ENCODE results near the gene TYR.

Gene TYR

DNA sequence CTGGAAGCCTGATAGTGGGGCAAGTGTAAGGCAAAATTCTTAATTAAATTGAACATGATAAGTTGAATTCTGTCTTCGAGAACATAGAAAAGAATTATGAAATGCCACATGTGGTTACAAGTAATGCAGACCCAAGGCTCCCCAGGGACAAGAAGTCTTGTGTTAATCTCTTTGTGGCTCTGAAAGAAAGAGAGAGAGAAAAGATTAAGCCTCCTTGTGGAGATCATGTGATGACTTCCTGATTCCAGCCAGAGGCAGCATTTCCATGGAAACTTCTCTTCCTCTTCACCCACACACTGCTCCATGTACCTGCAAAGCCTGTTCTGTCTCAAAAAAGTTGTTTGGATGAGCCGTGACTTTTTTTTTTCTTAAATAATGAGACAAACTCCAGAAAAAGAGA lies 1.9 kb upstream of the TYR start:
- Histone ChIP-seq H3K9me3 (ENCODE audit: insufficient read depth, low read length) (no peaks in the 10 kb centered on the region), H3K4me1 (ENCODE audit: insufficient read depth, insufficient read length) (no peaks in the 10 kb centered on the region), H3K36me3 (ENCODE audit: insufficient read depth, insufficient read length, low read length) (no peaks in the 10 kb centered on the region), H3K4me3 (ENCODE audit: insufficient read length, low read depth) (no peak overlapping the region), H3K27me3 (ENCODE audit: insufficient read depth, insufficient read length) (no peaks in the 10 kb centered on the region), H3K9ac (ENCODE audit: insufficient read length, low read depth) (no peak overlapping the region)
- TF ChIP-seq YY1 (IDR thresholded peaks at IDR 0.05; ENCODE audit: insufficient read depth, insufficient read length) (no peak), ZNF274 (IDR thresholded peaks at IDR 0.05; ENCODE audit: low read depth, low read length) (no peak), SUZ12 (IDR thresholded peaks at IDR 0.05; ENCODE audit: extremely low read depth, insufficient read depth, insufficient read length) (no peak)
- DNase-seq (ENCODE audit: low read depth, low spot score): no peak

DNA sequence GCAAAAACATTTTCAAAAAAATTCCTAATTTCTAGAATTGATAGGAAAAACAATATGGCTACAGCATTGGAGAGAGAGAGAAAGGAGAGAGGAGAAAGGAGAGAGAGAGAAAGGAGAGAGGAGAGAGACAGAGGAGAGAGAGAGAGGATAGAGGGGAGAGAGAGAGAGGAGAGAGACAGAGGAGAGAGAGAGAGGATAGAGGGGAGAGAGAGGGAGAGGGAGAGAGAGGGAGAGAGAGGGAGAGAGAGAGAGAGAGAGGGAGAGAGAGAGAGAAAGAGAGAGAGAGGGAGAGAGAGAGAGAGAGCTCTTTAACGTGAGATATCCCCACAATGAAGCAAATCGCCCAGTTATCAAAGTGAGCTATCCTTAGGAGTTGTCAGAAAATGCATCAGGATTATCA lies 737 bp upstream of the TYR start:
- no peak for TF ChIP-seq ZNF274 (IDR thresholded peaks at IDR 0.05; ENCODE audit: low read depth, low read length)
- TF ChIP-seq SUZ12 (IDR thresholded peaks at IDR 0.05; ENCODE audit: extremely low read depth, insufficient read depth, insufficient read length): no peak
- no peak for TF ChIP-seq YY1 (IDR thresholded peaks at IDR 0.05; ENCODE audit: insufficient read depth, insufficient read length)
- Histone ChIP-seq H3K27me3 (ENCODE audit: insufficient read depth, insufficient read length) (no peaks in the 10 kb centered on the region), H3K4me3 (ENCODE audit: insufficient read length, low read depth) (no peak overlapping the region), H3K9me3 (ENCODE audit: insufficient read depth, low read length) (no peaks in the 10 kb centered on the region), H3K9ac (ENCODE audit: insufficient read length, low read depth) (no peak overlapping the region), H3K36me3 (ENCODE audit: insufficient read depth, insufficient read length, low read length) (no peaks in the 10 kb centered on the region), H3K4me1 (ENCODE audit: insufficient read depth, insufficient read length) (no peaks in the 10 kb centered on the region)
- DNase-seq (ENCODE audit: low read depth, low spot score): no peak

DNA sequence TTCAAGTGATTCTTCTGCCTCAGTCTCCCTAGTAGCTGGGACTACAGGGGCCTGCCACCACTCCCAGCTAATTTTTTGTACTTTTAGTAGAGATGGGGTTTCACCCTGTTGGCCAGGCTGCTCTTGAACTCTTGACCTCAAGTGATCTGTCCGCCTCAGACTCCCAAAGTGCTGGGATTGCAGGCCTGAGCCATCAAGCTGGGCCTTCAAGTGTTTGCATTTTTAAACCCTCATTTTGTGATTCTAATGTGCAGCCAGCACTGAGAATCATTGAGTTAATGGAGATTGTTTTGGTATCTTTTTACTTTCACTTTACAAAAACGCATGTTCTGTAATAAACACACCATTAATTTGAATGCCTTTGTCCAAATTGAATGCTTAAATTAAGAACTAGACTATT lies 3.4 kb downstream of the TYR start:
- TF ChIP-seq YY1 (IDR thresholded peaks at IDR 0.05; ENCODE audit: insufficient read depth, insufficient read length) (no peak), SUZ12 (IDR thresholded peaks at IDR 0.05; ENCODE audit: extremely low read depth, insufficient read depth, insufficient read length) (no peak), ZNF274 (IDR thresholded peaks at IDR 0.05; ENCODE audit: low read depth, low read length) (no peak)
- no peak overlapping the region for H3K4me3 ChIP-seq (ENCODE audit: insufficient read length, low read depth)
- no peaks in the 10 kb centered on the region for H3K4me1 ChIP-seq (ENCODE audit: insufficient read depth, insufficient read length)
- H3K27me3 ChIP-seq (ENCODE audit: insufficient read depth, insufficient read length): no peaks in the 10 kb centered on the region
- no peak overlapping the region for H3K9ac ChIP-seq (ENCODE audit: insufficient read length, low read depth)
- no peak for DNase-seq (ENCODE audit: low read depth, low spot score)
- H3K36me3 ChIP-seq (ENCODE audit: insufficient read depth, insufficient read length, low read length): no peaks in the 10 kb centered on the region
- no peaks in the 10 kb centered on the region for H3K9me3 ChIP-seq (ENCODE audit: insufficient read depth, low read length)

DNA sequence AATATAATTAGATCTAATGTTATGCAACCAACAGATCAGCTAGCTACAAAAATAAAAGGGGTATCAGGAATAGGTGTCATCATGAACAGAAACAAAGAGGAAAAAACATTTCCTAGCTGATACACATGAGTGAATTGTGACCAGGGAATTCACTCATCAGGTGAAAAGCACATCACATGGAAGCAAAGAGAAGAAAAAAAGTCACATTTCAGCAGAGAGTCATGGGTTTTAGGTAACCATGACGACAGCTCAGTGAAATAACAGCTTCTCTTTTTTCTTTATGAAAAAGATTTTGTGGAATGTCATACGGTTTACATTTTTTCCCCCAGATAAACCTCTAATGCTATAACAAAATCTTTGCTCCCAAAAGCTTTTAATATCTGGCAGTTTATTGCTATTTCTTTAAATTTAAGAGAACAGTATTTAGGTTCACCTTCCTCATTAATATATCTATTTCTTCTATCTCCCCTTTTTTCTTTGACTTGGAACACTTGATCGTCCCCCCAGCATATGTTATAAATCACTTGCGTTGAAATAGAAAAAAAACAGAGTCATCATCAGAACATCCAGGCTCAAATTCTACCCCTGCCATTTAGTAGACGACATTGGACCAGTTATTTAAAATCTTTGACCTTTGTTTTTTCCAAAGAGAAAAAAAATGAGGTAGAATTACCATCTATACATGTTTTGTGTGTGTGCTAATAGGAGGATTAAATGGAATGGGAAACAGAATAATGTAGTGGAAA lies 5.3 kb downstream of the TYR start:
- Histone ChIP-seq H3K9ac (ENCODE audit: insufficient read length, low read depth) (no peak overlapping the region), H3K4me3 (ENCODE audit: insufficient read length, low read depth) (no peak overlapping the region), H3K36me3 (ENCODE audit: insufficient read depth, insufficient read length, low read length) (no peaks in the 10 kb centered on the region), H3K4me1 (ENCODE audit: insufficient read depth, insufficient read length) (no peaks in the 10 kb centered on the region), H3K27me3 (ENCODE audit: insufficient read depth, insufficient read length) (no peaks in the 10 kb centered on the region), H3K9me3 (ENCODE audit: insufficient read depth, low read length) (no peaks in the 10 kb centered on the region)
- no peak for DNase-seq (ENCODE audit: low read depth, low spot score)
- TF ChIP-seq ZNF274 (IDR thresholded peaks at IDR 0.05; ENCODE audit: low read depth, low read length): no peak
- TF ChIP-seq SUZ12 (IDR thresholded peaks at IDR 0.05; ENCODE audit: extremely low read depth, insufficient read depth, insufficient read length): no peak
- TF ChIP-seq YY1 (IDR thresholded peaks at IDR 0.05; ENCODE audit: insufficient read depth, insufficient read length): no peak

DNA sequence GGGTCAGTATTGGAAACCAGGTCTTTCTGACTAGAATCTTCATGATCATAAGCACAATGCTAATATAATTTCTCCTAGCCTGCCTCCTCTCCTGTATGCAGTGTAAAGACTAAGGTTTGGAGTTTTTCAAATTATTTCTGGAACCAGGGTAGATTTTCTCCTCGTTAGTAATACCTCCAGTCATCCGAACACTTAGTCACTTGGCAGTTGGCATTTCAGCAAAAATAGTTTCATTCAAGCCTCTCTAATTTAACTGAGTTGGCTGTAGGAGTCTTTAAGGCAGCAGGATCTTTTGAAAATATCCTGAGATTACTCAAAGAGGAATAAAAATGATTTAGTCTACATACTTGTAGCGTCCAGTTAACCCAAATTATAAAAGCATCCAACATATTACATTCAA lies 6.3 kb downstream of the TYR start:
- no peak for DNase-seq (ENCODE audit: low read depth, low spot score)
- no peaks in the 10 kb centered on the region for H3K4me1 ChIP-seq (ENCODE audit: insufficient read depth, insufficient read length)
- H3K27me3 ChIP-seq (ENCODE audit: insufficient read depth, insufficient read length): no peaks in the 10 kb centered on the region
- TF ChIP-seq YY1 (IDR thresholded peaks at IDR 0.05; ENCODE audit: insufficient read depth, insufficient read length) (no peak), SUZ12 (IDR thresholded peaks at IDR 0.05; ENCODE audit: extremely low read depth, insufficient read depth, insufficient read length) (no peak), ZNF274 (IDR thresholded peaks at IDR 0.05; ENCODE audit: low read depth, low read length) (no peak)
- no peaks in the 10 kb centered on the region for H3K36me3 ChIP-seq (ENCODE audit: insufficient read depth, insufficient read length, low read length)
- H3K9ac ChIP-seq (ENCODE audit: insufficient read length, low read depth): no peak overlapping the region
- H3K4me3 ChIP-seq (ENCODE audit: insufficient read length, low read depth): no peak overlapping the region
- no peaks in the 10 kb centered on the region for H3K9me3 ChIP-seq (ENCODE audit: insufficient read depth, low read length)

DNA sequence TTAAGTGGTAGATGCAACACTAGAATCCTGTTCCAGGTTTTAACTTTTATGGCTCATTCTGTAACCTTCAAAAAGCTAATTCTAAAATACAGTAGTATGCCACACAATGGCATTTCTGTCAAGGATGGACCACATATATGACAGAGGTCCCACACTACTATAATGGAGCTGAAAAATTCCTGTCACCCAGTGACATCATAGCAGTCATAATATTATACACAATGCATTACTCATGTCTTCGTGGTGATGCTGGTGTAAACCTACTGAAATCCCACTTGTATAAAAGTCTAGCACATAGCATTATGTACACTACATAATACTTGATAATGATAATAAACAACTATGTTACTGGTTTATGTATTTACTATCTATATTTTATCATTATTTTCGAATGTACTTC lies 12.1 kb downstream of the TYR start:
- no peak for DNase-seq (ENCODE audit: low read depth, low spot score)
- H3K9ac ChIP-seq (ENCODE audit: insufficient read length, low read depth): no peak overlapping the region
- no peak for TF ChIP-seq YY1 (IDR thresholded peaks at IDR 0.05; ENCODE audit: insufficient read depth, insufficient read length)
- TF ChIP-seq SUZ12 (IDR thresholded peaks at IDR 0.05; ENCODE audit: extremely low read depth, insufficient read depth, insufficient read length): no peak
- no peak for TF ChIP-seq ZNF274 (IDR thresholded peaks at IDR 0.05; ENCODE audit: low read depth, low read length)
- no peaks in the 10 kb centered on the region for H3K9me3 ChIP-seq (ENCODE audit: insufficient read depth, low read length)
- H3K27me3 ChIP-seq (ENCODE audit: insufficient read depth, insufficient read length): no peaks in the 10 kb centered on the region
- no peak overlapping the region for H3K4me3 ChIP-seq (ENCODE audit: insufficient read length, low read depth)
- no peaks in the 10 kb centered on the region for H3K4me1 ChIP-seq (ENCODE audit: insufficient read depth, insufficient read length)
- no peaks in the 10 kb centered on the region for H3K36me3 ChIP-seq (ENCODE audit: insufficient read depth, insufficient read length, low read length)

DNA sequence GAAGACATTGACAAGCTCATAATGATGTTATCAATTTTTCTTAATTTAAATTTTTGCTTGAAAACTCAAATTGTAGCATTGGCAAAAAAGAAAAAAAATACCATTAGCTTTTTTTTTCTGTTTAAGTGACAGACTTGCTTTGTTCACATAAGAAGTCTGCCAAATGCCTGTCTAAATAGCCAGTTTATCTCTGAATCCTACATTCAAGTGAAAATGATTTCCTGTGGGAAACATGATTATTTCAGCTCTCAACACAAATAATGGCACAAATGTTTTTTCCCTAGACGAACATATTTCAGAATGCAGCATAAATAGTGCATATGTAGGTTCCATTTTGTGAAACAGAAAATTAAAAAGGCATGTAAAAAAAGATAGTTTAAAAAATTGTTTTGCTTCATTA lies 23.5 kb downstream of the TYR start:
- TF ChIP-seq SUZ12 (IDR thresholded peaks at IDR 0.05; ENCODE audit: extremely low read depth, insufficient read depth, insufficient read length) (no peak), YY1 (IDR thresholded peaks at IDR 0.05; ENCODE audit: insufficient read depth, insufficient read length) (no peak), ZNF274 (IDR thresholded peaks at IDR 0.05; ENCODE audit: low read depth, low read length) (no peak)
- DNase-seq (ENCODE audit: low read depth, low spot score): no peak
- no peaks in the 10 kb centered on the region for H3K27me3 ChIP-seq (ENCODE audit: insufficient read depth, insufficient read length)
- no peak overlapping the region for H3K9ac ChIP-seq (ENCODE audit: insufficient read length, low read depth)
- H3K4me3 ChIP-seq (ENCODE audit: insufficient read length, low read depth): no peak overlapping the region
- no peaks in the 10 kb centered on the region for H3K4me1 ChIP-seq (ENCODE audit: insufficient read depth, insufficient read length)
- H3K9me3 ChIP-seq (ENCODE audit: insufficient read depth, low read length): no peaks in the 10 kb centered on the region
- no peaks in the 10 kb centered on the region for H3K36me3 ChIP-seq (ENCODE audit: insufficient read depth, insufficient read length, low read length)

All from NT2/D1 (cell line).